CD4-positive, alpha-beta memory T cell (primary cell): ENCODE data around the gene SRGAP3. TPM values are rescaled to one million over a fixed set of nuclear protein-coding genes. Genes with fewer than 3 reads are reported as not detected.

Source experiments
- CTCF ChIA-PET: fragments of 350-600 bp; sonication (Branson Sonifier 250); formaldehyde crosslinking; loops from one replicate; lab custom pipeline; 2021; ENCODE audit warnings: inconsistent platforms; ENCODE audit not compliant: partially characterized antibody; lab: Charles Lee
- POLR2A ChIA-PET: fragments of 350-600 bp; sonication (Branson Sonifier 250); formaldehyde crosslinking; loops from one replicate; lab custom pipeline; 2021; ENCODE audit not compliant: partially characterized antibody; lab: Charles Lee
- DNase-seq, 5 donors: peaks; one replicate each; pipeline versions ENCODE4 v3.0.0 to v3.0.0-alpha.2; 2020 to 2022; ENCODE audit warnings: mixed read lengths in 1 of 5
- H3K27ac ChIP-seq: one replicate; pipeline ENCODE4 v1.7.0; 2013; ENCODE audit warnings: low read depth, low read length
- H3K27me3 ChIP-seq: 2 replicates; pipeline ENCODE4 v1.7.0; 2013; ENCODE audit warnings: mild to moderate bottlenecking, low read length, moderate library complexity; ENCODE audit not compliant: insufficient read depth
- H3K36me3 ChIP-seq: 2 replicates; pipeline ENCODE4 v1.7.0; 2013; ENCODE audit warnings: mild to moderate bottlenecking, low read length, moderate library complexity; ENCODE audit not compliant: insufficient read depth
- H3K4me1 ChIP-seq: 2 replicates; pipeline ENCODE4 v1.7.0; 2013; ENCODE audit warnings: mild to moderate bottlenecking, low read length, moderate library complexity; ENCODE audit not compliant: insufficient read depth
- H3K4me3 ChIP-seq, 2 donors: one replicate each; pipeline ENCODE4 v1.7.0; 2013; ENCODE audit warnings: low read length in 2 of 2, mild to moderate bottlenecking in 1 of 2
- H3K9me3 ChIP-seq, 2 donors: one replicate each; pipeline ENCODE4 v1.7.0; 2013; ENCODE audit warnings: low read length in 2 of 2, control low read depth in 1 of 2; ENCODE audit not compliant: control insufficient read depth in 1 of 2
- H3K27ac Mint-ChIP-seq, 7 donors: one replicate each; pipeline ENCODE4 v1.8.0; 2020 to 2021; ENCODE audit warnings: mixed read lengths in 7 of 7, mild to moderate bottlenecking in 6 of 7, inconsistent platforms in 3 of 7, moderate library complexity in 3 of 7
- H3K27me3 Mint-ChIP-seq, 2 donors: one replicate each; pipeline ENCODE4 v1.8.0; 2020 to 2021; ENCODE audit warnings: mixed read lengths in 2 of 2
- H3K36me3 Mint-ChIP-seq, 2 donors: one replicate each; pipeline ENCODE4 v1.8.0; 2020 to 2021; ENCODE audit warnings: mixed read lengths in 2 of 2, inconsistent platforms in 1 of 2, mild to moderate bottlenecking in 1 of 2
- H3K4me1 Mint-ChIP-seq, 4 donors: one replicate each; pipeline ENCODE4 v1.8.0; 2020 to 2021; ENCODE audit warnings: mixed read lengths in 4 of 4, mild to moderate bottlenecking in 1 of 4
- H3K4me3 Mint-ChIP-seq, 8 donors: one replicate each; pipeline ENCODE4 v1.8.0; 2020 to 2021; ENCODE audit warnings: mixed read lengths in 8 of 8, mild to moderate bottlenecking in 7 of 8, moderate library complexity in 6 of 8, inconsistent platforms in 3 of 8
- H3K9me3 Mint-ChIP-seq, 8 donors: one replicate each; pipeline ENCODE4 v1.8.0; 2020 to 2021; ENCODE audit warnings: mixed read lengths in 8 of 8, mild to moderate bottlenecking in 5 of 8, inconsistent platforms in 3 of 8, moderate library complexity in 1 of 8
- intact Hi-C: fragments of 100-400 bp; cut with micrococcal nuclease; formaldehyde crosslinking; loops from one replicate; pipeline ENCODE4 v1.15.1; 2023
- polyA plus RNA-seq, 2 donors: library from polyadenylated mRNA; unstranded; fragments of 300-500 nt; fragmentation: Illumina TruSeq; gene quantifications; one replicate each; pipeline ENCODE4 v1.2.3, GENCODE V29; 2021
- total RNA-seq, 2 experiments: library from RNA; stranded (reverse); gene quantifications; one replicate each; pipeline ENCODE4 v1.2.3, GENCODE V29; 2021

The SRGAP3 gene
- total and polyA plus RNA-seq, 4 experiments from 2014 or later, result 0.35 to 2.4 (median 1.7) TPM

GRCh38 chr3:9019259-9019961, 230.0 kb downstream of the SRGAP3 start:
- Histone ChIP-seq H3K36me3 (no peaks in the 10 kb centered on the region), H3K4me3 (no peak overlapping the region), H3K27me3 (no peaks in the 10 kb centered on the region), H3K27ac (no peak overlapping the region), H3K4me1 (no peaks in the 10 kb centered on the region), H3K9me3 (no peaks in the 10 kb centered on the region)
- H3K27ac Mint-ChIP-seq, result no peak overlapping the region
- ChIA-PET POLR2A (no interaction called here), CTCF (no interaction called here)
- peaks cover 0 to 3% of the 10 kb centered on the region in 2 donors for H3K36me3 Mint-ChIP-seq
- peaks cover 0 to 2% of the 10 kb centered on the region in 2 donors for H3K27me3 Mint-ChIP-seq
- H3K4me1 Mint-ChIP-seq, result no peaks in the 10 kb centered on the region
- H3K9me3 Mint-ChIP-seq, result no peaks in the 10 kb centered on the region
- H3K4me3 Mint-ChIP-seq, result no peak overlapping the region
- no peak for DNase-seq
- intact Hi-C loops, result no loop called here

- Mint-ChIP-seq H3K27me3 (peaks cover 0 to 2% of the 10 kb centered on the region in 2 donors), H3K4me3 (no peak overlapping the region), H3K27ac (peak overlapping the region in 1 of 7 donors; percentile 65), H3K36me3 (peaks cover 0 to 3% of the 10 kb centered on the region in 2 donors), H3K9me3 (no peaks in the 10 kb centered on the region), H3K4me1 (peaks cover 4 to 13% (median 8%) of the 10 kb centered on the region in 4 donors)
- Histone ChIP-seq H3K4me3 (no peak overlapping the region), H3K36me3 (no peaks in the 10 kb centered on the region), H3K4me1 (peaks cover 7% of the 10 kb centered on the region), H3K27ac (no peak overlapping the region), H3K9me3 (no peaks in the 10 kb centered on the region), H3K27me3 (no peaks in the 10 kb centered on the region)
- intact Hi-C loops, result no loop called here
- POLR2A ChIA-PET, result no interaction called here
- DNase-seq, result no peak
- CTCF ChIA-PET, result interaction anchor here (1.3 kb wide), 1 partner anchor 29 kb away, joined by 3 read pairs; no protein-coding TSS in a partner anchor
Measured at GRCh38 chr3:9015250-9015649, 234.2 kb downstream of the SRGAP3 start.

- Mint-ChIP-seq H3K27ac (no peak overlapping the region), H3K4me3 (no peak overlapping the region), H3K36me3 (peaks cover 0 to 3% of the 10 kb centered on the region in 2 donors), H3K9me3 (no peaks in the 10 kb centered on the region), H3K4me1 (peaks cover 4 to 13% (median 8%) of the 10 kb centered on the region in 4 donors), H3K27me3 (no peaks in the 10 kb centered on the region)
- no peaks in the 10 kb centered on the region for H3K9me3 ChIP-seq
- no peaks in the 10 kb centered on the region for H3K27me3 ChIP-seq
- H3K36me3 ChIP-seq, result no peaks in the 10 kb centered on the region
- POLR2A ChIA-PET, result no interaction called here
- H3K27ac ChIP-seq, result no peak overlapping the region
- CTCF ChIA-PET, result no interaction called here
- H3K4me1 ChIP-seq, result peaks cover 7% of the 10 kb centered on the region
- no peak for DNase-seq
- intact Hi-C loops, result no loop called here
- H3K4me3 ChIP-seq, result no peak overlapping the region
Measured at GRCh38 chr3:9013782-9014563, 235.5 kb downstream of the SRGAP3 start.

GRCh38 chr3:9012521-9012920, 236.9 kb downstream of the SRGAP3 start:
- peaks cover 7% of the 10 kb centered on the region for H3K4me1 ChIP-seq
- Mint-ChIP-seq H3K27me3 (no peaks in the 10 kb centered on the region), H3K36me3 (peaks cover 0 to 6% of the 10 kb centered on the region in 2 donors), H3K4me3 (no peak overlapping the region), H3K9me3 (no peaks in the 10 kb centered on the region), H3K27ac (no peak overlapping the region), H3K4me1 (peaks cover 4 to 13% (median 8%) of the 10 kb centered on the region in 4 donors)
- intact Hi-C loops, result no loop called here
- H3K9me3 ChIP-seq, result no peaks in the 10 kb centered on the region
- H3K36me3 ChIP-seq, result no peaks in the 10 kb centered on the region
- ChIA-PET CTCF (interaction anchor here (0.9 kb wide), 1 partner anchor 13 kb away, joined by 3 read pairs; no protein-coding TSS in a partner anchor), POLR2A (no interaction called here)
- H3K4me3 ChIP-seq, result no peak overlapping the region
- H3K27me3 ChIP-seq, result no peaks in the 10 kb centered on the region
- no peak for DNase-seq
- H3K27ac ChIP-seq, result no peak overlapping the region

GRCh38 chr3:9009976-9010545, 239.4 kb downstream of the SRGAP3 start:
- Histone ChIP-seq H3K9me3 (no peaks in the 10 kb centered on the region), H3K36me3 (no peaks in the 10 kb centered on the region), H3K27me3 (no peaks in the 10 kb centered on the region), H3K27ac (no peak overlapping the region), H3K4me1 (peaks cover 7% of the 10 kb centered on the region), H3K4me3 (no peak overlapping the region)
- H3K27me3 Mint-ChIP-seq, result no peaks in the 10 kb centered on the region
- H3K36me3 Mint-ChIP-seq, result peaks cover 0 to 4% of the 10 kb centered on the region in 2 donors
- H3K4me3 Mint-ChIP-seq, result no peak overlapping the region
- no peak overlapping the region for H3K27ac Mint-ChIP-seq
- H3K9me3 Mint-ChIP-seq, result no peaks in the 10 kb centered on the region
- DNase-seq, result no peak
- POLR2A ChIA-PET, result no interaction called here
- intact Hi-C loops, result no loop called here
- CTCF ChIA-PET, result no interaction called here
- peaks cover 4 to 13% (median 8%) of the 10 kb centered on the region in 4 donors for H3K4me1 Mint-ChIP-seq

- no peaks in the 10 kb centered on the region for H3K27me3 Mint-ChIP-seq
- ChIA-PET CTCF (no interaction called here), POLR2A (no interaction called here)
- peaks cover 0 to 4% (median 0%) of the 10 kb centered on the region in 8 donors for H3K9me3 Mint-ChIP-seq
- Histone ChIP-seq H3K4me3 (no peak overlapping the region), H3K27me3 (no peaks in the 10 kb centered on the region), H3K27ac (no peak overlapping the region), H3K4me1 (peaks cover 7% of the 10 kb centered on the region), H3K36me3 (no peaks in the 10 kb centered on the region), H3K9me3 (no peaks in the 10 kb centered on the region)
- H3K27ac Mint-ChIP-seq, result peak overlapping the region in 1 of 7 donors; percentile 46
- peaks cover 0 to 3% of the 10 kb centered on the region in 2 donors for H3K36me3 Mint-ChIP-seq
- H3K4me3 Mint-ChIP-seq, result no peak overlapping the region
- H3K4me1 Mint-ChIP-seq, result peaks cover 4 to 13% (median 8%) of the 10 kb centered on the region in 4 donors
- no peak for DNase-seq
- intact Hi-C loops, result no loop called here
Measured at GRCh38 chr3:9008550-9009255, 240.7 kb downstream of the SRGAP3 start.
